ENCODE results near the gene PTPRS.
"Not testable (repeated sequence)": the region's sequence is repeated elsewhere in the genome, so short reads cannot be mapped to it uniquely, and the experiment has no call there.

Gene PTPRS

DNA sequence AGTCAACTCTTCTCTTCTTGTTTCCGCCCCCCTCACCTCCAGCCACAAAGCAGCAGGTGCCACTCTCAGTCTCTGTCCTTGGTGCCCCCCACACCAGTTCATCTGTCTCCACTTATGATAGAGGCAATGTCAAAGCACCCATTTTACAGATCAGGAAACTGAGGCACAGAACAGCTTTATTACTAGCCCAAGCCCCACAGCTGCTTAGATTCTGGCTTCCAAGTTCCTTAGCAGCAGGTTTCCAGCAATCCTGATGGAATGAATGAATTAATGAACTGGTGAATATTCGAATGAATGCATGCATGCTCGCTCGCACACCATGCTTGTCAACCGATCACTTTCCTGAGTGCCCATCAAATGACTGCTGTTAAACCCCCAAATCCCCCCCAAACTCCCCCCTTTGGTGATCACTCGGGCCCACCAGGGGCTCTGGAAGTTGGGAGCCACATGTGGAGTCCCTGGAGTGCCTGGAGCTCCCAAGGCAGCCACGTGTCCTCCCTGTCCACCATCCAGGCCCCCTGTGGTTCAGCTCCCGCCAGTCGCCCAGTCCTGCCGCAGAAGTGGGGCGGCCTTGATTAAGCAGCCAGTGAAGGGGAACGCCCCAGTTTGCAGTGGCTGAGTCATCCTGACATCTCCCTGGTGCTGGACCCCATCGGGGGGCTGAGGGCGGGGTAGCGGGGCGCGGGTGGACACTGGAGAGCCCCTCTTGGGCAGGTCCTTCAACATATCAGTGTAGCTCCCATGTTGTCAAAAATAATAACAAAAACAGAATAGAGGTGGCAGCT lies 6.8 kb downstream of the PTPRS start:
- no peak for DNase-seq (ENCODE audit: low read depth in 2 of 2)

DNA sequence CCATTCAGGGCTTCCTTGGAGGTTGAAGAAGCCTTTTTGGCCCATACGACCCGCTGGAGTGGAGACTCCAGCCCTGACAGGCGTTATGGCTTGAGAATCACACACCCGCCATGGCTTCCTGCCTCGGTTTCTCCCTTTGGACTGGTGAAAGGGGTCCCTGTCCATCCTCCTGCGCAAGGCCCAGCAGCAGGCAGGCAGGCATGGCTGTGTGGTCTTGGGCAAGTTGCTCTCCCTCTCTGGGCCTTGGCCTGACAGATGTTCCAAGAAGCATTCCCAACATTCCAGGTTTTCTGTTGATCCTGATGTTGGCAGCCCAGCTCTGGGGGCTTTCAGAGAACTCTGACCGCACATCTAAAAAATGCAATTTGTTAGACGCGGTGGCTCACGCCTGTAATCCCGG lies 8.1 kb downstream of the PTPRS start:
- DNase-seq (ENCODE audit: low read depth in 2 of 2): no peak

DNA sequence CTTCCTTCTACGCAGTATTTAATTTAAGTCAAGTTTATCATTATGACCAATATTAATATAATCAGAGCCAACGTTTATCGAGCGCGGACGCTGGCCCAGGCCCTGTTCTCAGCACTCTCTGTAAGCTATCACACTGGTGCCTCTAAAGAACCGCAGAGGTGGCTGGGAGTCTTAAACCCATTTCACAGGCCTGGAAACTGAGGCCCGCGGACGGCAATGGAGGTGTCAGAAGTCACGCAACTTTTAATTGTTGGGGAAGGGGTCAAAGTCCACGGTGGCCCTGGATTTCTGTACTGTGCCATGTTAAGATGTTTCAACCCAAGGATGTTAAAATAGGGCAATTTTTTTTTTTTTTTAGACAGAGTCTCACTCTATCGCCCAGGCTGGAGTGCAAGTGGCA lies 8.8 kb downstream of the PTPRS start:
- DNase-seq (ENCODE audit: low read depth in 2 of 2): no peak

DNA sequence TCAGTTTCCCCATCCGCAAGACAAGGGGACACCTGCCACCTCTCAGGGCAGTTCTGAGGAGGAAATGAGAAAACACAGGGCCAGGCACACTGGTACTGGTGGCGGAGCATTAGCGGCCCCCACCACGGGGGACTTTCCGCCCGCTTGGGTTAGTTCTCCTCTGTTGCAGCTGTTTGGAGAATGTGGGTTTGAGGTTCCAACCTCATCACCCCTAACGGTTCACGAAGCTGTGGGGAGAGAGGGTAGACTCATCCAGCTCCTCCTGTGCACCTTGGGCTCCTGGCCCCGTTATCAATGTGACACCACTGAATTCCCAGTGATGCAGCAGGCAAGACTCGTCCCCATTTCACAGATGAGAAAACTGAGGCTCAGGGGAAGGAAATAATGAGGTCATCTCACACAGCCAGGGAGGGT lies 10.3 kb downstream of the PTPRS start:
- no peak for DNase-seq (ENCODE audit: low read depth in 2 of 2)

DNA sequence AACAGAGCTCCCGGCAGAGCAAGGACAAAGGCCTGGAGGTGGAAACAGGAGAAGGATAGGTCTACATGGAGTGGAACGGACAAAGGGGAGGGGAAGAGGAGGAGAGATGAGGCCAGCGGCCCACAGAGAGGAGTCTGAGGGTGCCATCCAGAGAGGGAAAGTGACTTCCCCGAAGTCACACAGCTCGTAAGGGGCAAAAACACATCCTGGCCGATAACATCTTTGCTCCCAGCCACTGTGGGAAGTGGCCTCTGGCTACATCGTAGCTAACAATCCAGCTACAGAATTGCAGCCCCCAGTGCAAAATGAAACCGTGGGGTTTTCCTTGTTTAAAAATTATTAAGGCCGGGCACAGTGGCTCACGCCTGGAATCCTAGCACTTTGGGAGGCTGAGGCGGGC lies 11.5 kb downstream of the PTPRS start:
- no peak for DNase-seq (ENCODE audit: low read depth in 2 of 2)

DNA sequence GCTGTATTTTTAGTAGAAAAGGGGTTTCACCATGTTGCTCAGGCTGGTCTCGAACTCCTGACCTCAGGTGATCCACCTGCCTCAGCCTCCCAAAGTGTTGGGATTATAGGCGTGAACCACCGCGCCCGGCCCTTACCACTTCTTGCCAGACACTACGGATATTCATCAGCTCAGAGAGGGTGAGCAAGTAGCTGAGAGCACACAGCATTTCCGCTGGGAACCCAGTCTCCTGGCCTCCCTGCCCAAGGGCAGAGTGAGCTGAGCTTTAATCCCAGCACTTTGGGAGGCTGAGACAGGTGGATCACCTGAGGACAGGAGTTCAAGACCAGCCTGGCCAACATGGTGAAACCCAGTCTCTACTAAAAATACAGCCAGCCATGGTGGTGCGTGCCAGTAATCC lies 12.2 kb downstream of the PTPRS start:
- not testable (repeated sequence) for DNase-seq (ENCODE audit: low read depth in 2 of 2)

DNA sequence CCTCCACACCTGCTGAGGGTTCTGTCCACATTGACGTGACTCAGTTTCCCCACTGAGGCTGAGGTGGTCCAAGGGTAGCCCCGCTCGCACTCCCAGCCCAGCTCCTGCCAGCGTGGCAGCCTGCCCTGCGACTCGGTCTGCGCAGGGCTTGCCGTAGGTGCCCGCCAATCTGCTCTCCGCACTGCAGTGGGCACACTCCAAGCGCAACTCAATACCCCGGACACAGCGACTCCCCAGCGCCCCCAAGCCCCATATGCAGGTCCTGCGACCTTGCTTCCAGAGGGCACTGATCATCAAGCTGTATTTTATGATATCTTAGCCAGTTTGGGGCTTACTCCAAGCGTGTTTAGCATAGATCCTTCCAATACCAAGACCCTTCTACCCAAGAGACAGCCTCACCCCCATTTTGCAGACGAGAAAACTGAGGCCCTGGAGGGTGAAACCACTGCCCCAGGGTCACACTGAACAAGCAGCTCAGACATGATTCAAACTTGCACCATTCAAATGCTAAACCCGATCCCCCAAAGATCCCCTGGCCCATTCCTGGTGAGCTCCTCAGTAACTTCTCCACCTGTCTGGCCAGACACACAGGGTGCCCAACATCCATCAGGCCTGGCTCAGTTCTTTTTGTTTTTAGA lies 13.5 kb downstream of the PTPRS start:
- no peak for DNase-seq (ENCODE audit: low read depth in 2 of 2)

DNA sequence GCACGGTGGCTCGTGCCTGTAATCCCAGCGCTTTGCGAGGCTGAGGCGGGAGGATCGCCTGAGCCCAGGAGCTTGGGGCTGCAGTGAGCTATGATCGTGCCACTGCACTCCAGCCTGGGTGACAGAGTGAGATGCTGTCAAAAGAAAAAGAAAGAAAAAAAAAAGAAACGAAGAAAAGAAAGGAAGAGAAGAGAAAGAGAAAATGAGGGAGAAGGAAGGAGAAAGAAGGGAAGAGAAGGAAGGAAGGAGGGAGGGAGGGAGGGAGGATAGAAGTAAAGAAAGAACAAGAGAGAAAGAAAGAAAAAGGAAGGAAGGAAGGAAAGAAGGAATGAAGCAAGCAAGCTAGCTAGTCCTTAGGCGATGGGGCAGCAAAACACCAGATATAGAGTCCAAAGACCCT lies 14.1 kb downstream of the PTPRS start:
- DNase-seq (ENCODE audit: low read depth in 2 of 2): no peak

DNA sequence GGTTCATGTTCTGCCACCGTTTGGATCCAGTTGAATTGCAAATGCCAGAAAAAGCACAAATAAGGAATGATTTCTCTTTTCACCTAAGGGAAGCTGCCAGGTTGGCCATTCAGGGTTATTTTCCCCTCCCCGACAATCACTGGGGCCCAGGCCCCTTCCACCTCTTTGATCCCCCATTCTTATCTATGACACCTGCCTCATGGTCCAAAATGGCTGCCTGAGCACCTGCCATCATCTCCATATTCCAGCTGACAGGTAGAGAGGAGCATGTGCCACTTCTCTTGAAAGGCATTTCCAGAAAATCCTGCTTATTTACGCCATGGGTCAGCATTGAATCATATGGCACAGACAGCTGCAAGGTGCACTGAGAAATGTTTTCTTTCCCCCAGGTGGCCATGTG lies 15.7 kb downstream of the PTPRS start:
- no peak for DNase-seq (ENCODE audit: low read depth in 2 of 2)

DNA sequence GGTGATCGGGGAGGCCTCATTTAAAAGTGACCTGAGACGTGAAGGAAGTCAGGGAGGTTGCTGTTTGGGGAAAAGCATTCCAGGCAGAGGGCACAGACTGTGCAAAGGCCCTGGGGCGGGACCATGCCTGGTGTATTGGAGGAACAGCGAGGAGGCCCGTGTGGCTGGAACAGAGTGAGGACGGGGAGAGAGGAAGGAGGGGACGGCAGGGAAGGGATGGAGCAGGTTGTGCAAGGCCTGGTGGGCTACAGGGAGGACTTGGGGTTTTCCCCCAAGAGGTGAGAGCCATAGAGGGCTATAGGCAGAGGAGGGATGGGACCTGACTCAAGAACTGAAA lies 17.2 kb downstream of the PTPRS start:
- no peak for DNase-seq (ENCODE audit: low read depth in 2 of 2)

DNA sequence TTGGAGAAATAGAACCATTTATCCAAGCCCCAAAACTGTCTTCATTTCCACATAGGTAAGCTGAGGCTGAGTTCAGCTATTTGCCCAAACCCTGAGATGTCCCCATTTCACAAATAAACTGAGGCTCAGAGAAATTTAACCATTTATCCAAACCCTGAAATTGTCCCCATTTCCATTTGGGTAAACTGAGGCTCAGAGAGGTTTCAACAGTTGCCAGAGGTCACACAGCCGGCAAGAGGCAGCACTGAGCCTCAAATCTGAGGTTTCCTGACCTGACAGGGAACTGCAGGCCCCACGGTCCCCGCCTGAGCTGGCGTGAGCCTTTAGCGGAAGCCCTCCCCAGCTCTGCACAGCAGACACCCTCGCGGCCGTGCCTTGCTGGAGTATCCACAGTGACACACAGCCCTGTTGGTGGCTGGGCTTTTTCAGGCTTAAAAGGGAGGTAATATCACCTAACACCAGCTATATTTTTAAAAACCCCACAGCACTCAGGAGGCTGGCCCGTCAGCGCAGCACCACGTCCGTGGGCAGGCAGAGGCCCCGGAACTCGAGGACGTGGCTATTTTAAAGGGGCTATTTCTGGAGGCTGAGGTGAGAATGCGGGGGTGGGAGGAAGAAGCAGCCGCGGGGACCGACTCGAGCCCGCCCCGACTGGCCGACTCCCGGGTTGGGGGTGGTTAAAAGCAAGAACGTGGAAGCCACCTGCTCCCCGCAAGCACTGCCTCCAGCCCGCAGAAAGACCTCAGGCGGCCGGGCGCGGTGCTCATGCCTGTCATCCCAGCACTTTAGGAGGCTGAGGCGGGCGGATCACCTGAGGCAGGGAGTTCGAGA lies 18.5 kb downstream of the PTPRS start:
- DNase-seq (ENCODE audit: low read depth in 2 of 2): no peak

DNA sequence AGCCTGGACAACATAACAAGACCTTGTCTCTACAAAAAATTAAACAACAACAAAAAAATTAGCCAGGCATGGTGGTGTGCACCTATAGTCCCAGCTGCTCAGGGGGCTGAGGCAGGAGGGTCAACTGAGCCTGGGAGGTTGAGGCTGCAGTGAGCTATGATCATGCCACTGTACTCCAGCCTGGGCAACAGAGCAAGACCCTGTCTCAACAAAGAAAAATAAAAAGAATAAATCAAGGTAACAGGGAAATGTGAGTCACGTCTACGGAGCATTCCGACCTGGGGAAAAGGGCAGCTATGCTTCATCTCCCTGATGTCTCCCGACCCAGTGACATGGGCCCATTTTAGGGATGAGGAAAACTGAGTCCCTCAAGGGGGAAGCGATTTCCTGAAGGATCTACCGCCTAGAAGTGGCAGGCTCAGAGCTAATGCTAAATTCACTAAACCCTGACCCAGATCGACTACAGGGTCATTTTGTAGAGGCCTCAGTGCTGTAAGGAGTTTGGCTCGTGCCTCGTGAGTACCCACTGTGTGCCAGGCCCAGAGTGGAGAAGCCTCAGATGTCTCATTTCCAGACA lies 19.5 kb downstream of the PTPRS start:
- no peak for DNase-seq (ENCODE audit: low read depth in 2 of 2)

DNA sequence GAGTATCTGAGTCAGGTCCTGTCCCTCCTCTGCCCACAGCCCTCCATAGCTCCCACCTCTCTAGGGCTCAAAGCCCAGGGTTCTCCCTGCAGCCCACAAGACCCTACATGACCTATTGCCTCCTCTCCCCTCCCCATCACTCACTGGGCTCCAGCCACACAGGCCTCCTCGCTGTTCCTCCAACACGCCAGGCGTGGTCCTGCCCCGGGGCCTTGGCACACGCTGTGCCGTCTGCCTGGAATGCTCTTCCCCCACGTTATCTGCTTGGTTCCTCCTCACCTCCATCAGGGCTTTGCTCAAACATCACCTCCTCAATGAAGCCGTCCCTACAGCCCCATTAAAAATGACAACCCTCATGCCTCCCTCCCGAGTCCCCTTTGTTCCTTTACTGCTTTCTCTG lies 21.1 kb downstream of the PTPRS start:
- DNase-seq (ENCODE audit: low read depth in 2 of 2): no peak

DNA sequence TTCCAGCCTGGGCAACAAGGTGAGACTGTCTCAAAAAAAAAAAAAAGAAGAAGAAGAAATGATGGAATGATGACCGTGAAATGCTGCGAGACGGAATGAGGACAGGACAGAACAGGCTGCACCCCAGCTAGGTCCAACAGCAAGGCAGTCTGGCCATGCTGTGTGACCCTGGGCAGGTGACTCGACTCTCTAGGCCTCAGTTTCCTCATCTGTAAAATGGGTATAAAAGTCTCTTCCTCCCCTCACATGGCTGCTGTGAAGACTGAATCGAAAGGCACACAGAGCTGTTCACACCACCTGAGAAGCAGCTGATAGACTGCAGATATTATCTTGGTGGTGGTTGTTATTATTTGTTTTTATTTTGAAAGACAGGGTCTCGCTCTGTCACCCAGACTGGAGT lies 22.3 kb downstream of the PTPRS start:
- DNase-seq (ENCODE audit: low read depth in 2 of 2): no peak

DNA sequence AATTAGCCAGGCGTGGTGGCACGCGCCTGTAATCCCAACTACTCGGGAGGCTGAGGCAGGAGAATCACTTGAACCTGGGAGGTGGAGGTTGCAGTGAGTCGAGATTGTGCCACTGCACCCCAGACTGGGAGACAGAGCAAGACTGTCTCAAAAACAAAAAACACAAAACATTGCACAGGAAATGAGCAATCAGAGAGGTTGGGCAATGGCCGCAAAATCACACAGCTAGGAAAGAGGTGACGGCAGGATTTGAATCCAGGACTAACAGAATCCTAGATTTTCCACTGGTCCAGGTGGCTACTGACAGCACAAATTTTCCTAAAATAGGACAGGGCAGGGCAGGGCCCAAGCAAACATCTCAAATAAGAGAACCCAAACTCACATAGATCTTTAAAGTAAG lies 23.3 kb downstream of the PTPRS start:
- DNase-seq (ENCODE audit: low read depth in 2 of 2): no peak

DNA sequence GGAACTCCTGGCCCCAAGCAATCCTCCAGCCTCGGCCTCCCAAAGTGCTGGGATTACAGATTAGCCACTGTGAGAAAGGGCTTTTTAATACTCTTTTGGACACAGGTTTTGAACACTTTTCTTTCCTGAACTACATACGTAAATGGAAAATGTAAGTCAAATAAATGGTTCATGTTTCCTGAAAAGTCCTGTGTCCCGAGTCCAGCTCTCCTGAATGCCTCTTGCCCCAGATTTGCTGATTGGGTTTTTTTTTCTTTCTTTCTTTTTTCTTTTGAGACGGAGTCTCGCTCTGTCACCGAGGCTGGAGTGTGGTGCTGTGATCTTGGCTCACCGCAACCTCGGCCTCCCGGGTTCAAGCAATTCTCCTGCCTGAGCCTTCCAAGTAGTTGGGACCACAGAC lies 24.5 kb downstream of the PTPRS start:
- DNase-seq (ENCODE audit: low read depth in 2 of 2): no peak

DNA sequence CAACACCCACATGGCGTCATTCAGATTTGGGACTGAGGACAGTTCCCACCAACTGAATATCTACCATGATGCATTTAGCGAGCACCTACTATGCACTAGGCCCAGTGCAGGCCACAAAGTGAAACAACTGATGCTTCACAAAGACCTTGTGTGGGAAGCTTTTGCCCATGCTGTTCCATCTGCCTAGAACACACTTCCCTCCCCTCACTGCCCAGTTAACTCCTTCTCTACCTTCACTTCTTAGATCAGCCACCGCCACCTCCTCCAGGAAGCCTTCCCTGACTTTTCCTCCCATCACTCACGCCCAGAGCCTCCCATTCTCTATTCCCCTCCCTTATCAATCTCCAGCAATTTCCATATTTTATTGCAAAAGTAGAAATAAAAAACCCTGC lies 25.7 kb downstream of the PTPRS start:
- DNase-seq (ENCODE audit: low read depth in 2 of 2): no peak

DNA sequence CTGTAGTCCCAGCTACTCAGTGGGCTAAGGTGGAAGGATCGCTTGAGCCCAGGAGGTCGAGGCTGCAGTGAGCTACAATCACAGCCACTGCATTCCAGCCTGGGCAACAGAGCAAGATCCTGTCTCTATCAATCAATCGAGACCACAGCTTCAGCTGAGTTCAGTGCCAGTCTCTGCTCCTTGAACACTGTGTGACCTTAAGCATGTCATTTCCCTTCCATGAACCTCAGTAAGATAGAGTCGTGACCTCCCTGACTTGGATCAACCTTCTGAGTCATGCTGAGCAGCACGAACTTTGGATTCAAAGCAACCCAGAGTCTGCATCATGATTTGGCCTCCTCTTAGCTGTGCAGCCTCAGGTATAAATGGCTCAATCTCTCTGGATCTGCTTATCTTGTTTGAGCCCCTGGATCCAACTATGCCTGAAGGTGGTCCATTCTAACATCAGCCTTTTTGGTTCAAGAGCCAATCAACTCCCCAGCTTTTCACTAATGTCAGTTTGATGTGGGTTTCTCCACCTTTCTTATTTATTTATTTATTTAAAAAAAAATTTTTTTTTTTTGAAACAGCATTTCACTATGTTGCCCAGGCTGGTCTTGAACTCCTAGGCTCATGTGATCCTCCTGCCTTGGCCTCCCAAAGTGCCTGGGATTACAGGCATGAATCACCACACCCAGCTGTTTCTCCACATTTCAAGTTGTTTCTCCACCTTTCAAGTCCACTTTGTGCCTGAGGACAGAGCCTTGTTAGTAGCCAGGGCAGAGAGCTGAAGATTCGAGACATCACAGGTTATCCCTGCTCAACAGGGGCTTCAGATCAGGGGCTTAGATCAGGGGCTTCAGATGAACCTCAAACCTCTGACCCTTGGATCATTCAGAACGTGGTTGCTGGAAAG lies 26.4 kb downstream of the PTPRS start:
- no peak for DNase-seq (ENCODE audit: low read depth in 2 of 2)

DNA sequence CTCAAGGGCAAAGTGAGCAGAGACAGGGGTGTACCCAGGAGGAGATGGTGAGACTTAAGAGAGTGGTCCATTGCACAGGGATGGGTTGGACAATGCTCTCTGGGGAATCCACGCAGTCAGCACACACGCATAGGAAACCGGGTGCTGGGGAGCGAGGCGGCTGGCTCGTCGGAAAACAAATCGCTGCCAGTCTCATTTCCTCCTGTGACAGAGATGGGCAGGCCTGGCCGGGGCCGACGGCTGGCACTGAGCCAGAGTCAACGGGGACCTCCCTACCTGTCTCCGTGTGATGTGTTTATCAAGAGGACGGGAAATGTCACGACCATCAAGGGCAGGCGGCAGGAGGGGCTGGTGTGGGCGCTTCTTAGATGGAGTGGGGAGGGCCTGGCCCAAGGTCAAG lies 27.3 kb downstream of the PTPRS start:
- DNase-seq (ENCODE audit: low read depth in 2 of 2): no peak

DNA sequence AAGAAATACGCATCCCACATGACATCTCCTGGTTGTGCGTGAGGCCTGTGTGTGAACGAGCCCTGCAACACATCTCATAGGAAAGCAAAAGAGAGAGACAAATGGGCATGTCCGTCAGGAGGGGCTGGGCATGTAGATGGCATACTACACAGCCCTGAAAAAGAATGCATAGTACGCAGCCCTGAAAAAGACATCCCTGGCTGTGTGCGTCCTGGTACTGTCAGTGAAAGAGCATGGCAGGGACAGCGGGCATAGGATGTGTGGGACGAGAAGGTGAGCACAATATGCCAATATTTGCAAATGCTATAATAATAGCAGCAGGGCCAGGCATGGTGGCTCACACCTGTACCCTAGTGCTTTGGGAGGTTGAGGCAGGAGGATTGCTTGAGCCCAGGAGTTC lies 28.6 kb downstream of the PTPRS start:
- DNase-seq (ENCODE audit: low read depth in 2 of 2): no peak

DNA sequence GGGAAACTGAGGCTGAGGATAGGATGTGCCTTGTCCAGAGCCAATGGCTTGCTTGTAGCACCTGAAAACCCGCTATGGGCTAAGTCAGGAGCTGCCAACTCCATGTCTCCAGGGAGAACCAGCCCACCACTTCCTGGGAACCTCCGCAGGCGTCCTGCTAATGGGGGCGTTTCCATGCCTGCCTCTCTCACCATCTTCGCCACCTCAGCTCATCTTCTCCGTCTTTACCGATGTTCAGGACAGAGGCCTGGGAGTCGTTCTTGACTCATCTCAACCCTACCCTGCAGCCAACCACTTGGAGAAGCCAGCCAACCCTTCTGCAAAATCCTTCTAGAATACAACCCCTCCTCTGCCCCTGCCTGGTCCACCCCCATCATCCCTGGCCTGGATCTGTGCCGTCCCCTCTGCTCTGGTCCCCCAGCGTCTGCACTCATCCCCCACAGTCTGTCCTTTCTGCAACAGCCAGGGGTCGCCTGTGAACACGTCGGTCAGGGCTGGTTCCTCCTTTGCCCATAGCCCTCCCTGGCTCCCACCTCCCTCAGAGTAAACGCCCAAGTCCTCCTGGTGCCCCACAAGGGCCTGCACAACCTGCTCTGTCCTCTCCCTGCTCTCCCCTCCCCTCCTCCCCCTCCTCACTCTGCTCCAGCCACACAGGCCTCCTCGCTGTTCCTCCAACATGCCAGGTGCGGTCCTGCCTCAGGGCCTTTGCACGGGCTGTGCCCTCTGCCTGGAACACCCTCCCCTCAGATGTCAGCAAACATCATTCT lies 31.0 kb downstream of the PTPRS start:
- no peak for DNase-seq (ENCODE audit: low read depth in 2 of 2)
